Effector memory CD4-positive, alpha-beta T cell (primary cell): Measurements from ENCODE around the gene SFRP5.

Experiments used
- DNase-seq, 3 donors: peaks; one replicate each; pipeline ENCODE4 v3.0.0-alpha.2; 2020
- H3K27ac ChIP-seq: 2 replicates; pipeline ENCODE4 v1.7.0; 2013; ENCODE audit warnings: mild to moderate bottlenecking, low read length, moderate library complexity; ENCODE audit not compliant: insufficient read depth, poor library complexity, severe bottlenecking
- H3K27me3 ChIP-seq: replicated peaks from 2 replicates; pipeline ENCODE4 v1.7.0; 2013; ENCODE audit warnings: mild to moderate bottlenecking, low read length; ENCODE audit not compliant: insufficient read depth, control insufficient read depth, poor library complexity, severe bottlenecking
- H3K36me3 ChIP-seq: 2 replicates; pipeline ENCODE4 v1.7.0; 2013; ENCODE audit warnings: mild to moderate bottlenecking, low read length, moderate library complexity; ENCODE audit not compliant: control insufficient read depth, insufficient read depth
- H3K4me1 ChIP-seq: 2 replicates; pipeline ENCODE4 v1.7.0; 2013; ENCODE audit warnings: low read length, mild to moderate bottlenecking; ENCODE audit not compliant: control insufficient read depth, insufficient read depth, poor library complexity, severe bottlenecking
- H3K4me3 ChIP-seq: 2 replicates; pipeline ENCODE4 v1.7.0; 2013; ENCODE audit warnings: low read length, low read depth, mild to moderate bottlenecking; ENCODE audit not compliant: insufficient read depth, poor library complexity, severe bottlenecking
- H3K9me3 ChIP-seq: 2 replicates; pipeline ENCODE4 v1.7.0; 2013; ENCODE audit warnings: mild to moderate bottlenecking, low read length, moderate library complexity; ENCODE audit not compliant: control insufficient read depth
- total RNA-seq, 3 donors: gene quantifications; one replicate each; lab custom pipeline; 2026; lab: John Stamatoyannopoulos, UW

Gene SFRP5, protein sequence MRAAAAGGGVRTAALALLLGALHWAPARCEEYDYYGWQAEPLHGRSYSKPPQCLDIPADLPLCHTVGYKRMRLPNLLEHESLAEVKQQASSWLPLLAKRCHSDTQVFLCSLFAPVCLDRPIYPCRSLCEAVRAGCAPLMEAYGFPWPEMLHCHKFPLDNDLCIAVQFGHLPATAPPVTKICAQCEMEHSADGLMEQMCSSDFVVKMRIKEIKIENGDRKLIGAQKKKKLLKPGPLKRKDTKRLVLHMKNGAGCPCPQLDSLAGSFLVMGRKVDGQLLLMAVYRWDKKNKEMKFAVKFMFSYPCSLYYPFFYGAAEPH
- total RNA-seq: 0 to 0.19 (median 0) reads per million in 3 donors

DNA sequence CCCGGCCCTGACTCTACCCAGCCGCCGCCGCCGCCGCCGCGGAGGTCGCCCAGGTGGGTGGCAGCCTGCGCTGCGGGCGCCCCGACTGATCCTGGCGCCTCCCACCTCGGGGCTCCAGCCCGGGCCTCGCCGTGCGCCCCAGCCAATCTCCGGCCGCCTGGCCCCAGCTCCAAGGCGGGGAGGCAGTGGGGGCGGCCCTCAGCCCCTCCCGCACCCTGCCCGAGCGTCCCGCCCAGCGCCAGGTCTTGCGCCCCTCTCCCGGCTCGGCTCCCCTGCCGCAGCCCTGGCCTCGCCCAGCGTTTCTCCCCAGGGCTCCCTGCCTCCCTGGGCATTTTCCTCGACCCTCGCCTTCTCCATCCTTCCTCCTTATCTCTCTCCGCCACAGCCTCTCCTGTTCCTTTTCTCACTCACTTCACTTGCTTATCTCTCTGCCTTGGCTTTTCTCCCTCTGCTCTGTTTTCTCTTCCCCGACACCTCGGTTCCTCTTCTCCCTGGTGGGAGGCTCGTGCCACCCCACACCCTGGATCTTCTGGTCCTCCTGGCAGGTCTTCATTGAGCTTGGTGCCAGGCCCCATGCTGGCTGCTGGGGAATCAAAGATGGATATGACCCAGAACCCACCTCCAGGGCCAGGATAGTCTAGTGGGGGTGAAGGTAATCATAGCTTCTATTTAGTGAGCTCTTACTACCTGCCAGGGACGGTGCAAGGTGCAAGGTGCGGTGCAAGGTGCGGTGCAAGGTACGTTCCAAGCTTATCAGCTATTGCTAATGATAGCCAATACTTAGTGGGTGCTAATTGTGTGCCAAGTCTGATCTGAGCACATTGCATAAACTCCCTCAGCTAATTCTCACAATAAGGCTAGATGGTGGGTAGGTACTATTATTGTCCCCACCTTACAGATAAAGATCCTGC, at the start of gene SFRP5:
SFRP5 (minus strand) TSS at position 87 of the 911 bp plus-strand sequence. CDS start 166 bp downstream, outside the sequence.
- Histone ChIP-seq H3K4me1 (peaks cover 9% of the 10 kb centered on the region), H3K4me3 (no peak within 1 kb of the TSS), H3K9me3 (no peaks in the 10 kb centered on the region), H3K36me3 (no peaks in the 10 kb centered on the region), H3K27ac (no peak within 1 kb of the TSS), H3K27me3 (peaks cover 14% of the 10 kb centered on the region)
- no peak for DNase-seq

DNA sequence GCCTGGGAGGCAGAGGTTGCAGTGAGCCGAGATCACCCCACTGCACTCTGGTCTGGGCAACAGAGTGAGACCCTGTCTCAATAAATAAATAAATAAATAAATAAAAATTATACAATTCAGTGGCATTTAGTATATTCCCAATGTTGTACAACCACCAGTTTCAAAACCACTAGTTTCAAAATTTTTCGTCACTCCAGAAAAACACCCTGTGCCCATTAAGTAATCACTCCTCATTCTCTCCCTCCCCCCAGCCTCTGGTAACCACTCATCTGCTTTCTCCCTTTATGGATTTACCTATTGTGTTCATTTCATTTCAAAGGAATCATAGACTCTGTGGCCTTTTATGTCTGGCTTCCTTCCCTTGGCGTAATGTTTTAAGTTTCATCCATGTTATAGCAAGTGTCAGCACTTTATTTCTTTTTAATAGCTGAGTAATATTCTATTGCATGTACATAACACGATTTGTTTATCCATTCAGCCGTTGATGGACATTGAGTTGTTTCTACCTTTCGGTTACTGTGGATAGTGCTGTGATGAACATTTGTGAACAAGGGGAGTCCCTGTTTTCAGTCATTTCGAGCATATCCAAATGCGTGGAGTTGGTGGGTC, 48.4 kb upstream of the SFRP5 start:
- Histone ChIP-seq H3K36me3 (no peaks in the 10 kb centered on the region), H3K9me3 (no peaks in the 10 kb centered on the region), H3K27ac (no peak overlapping the region), H3K4me3 (no peak overlapping the region), H3K27me3 (no peaks in the 10 kb centered on the region), H3K4me1 (no peaks in the 10 kb centered on the region)
- no peak for DNase-seq

DNA sequence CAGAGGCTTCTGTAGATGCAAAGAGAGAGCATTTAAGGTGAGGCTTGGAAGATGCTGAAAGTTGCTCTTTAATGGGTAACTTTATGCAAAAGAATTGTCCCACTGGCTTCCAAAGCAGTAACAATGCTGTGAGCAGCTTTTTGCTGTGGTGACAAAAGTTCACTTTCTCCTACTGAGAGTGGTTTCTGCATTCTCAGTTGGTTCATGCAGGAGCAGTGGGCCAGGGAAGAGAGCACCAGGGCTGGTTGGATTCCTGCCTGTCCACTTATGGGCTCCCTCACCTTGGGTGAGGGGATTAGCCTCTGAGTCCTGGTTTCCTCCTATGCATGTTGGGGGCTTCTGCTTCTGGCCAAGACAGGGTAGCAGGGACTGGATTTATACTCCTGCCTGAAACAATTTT, 46.8 kb upstream of the SFRP5 start:
- Histone ChIP-seq H3K4me3 (no peak overlapping the region), H3K27me3 (no peaks in the 10 kb centered on the region), H3K9me3 (no peaks in the 10 kb centered on the region), H3K36me3 (no peaks in the 10 kb centered on the region), H3K4me1 (no peaks in the 10 kb centered on the region), H3K27ac (no peak overlapping the region)
- DNase-seq: no peak

DNA sequence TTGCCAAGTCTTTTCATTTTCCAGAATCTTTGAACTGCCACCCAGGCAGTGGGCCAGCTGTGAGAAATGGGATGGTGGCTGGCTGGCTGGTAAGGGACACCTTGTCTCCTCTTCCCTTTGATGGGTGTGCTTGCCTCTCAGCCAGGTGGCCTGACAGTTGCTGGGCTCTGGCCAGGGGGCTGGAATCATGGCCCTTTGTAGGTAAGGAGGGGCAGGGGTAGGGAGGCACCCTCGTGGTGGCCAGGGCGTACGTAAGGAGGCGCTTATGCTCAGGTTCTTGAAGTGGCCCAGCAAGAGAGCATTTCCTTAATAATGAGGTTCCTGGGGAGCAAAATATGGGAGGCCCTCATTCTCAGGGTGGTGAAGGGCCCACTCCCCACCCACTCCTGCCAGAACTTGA, 44.8 kb upstream of the SFRP5 start:
- Histone ChIP-seq H3K27ac (no peak overlapping the region), H3K4me1 (no peaks in the 10 kb centered on the region), H3K4me3 (no peak overlapping the region), H3K36me3 (no peaks in the 10 kb centered on the region), H3K9me3 (no peaks in the 10 kb centered on the region), H3K27me3 (no peaks in the 10 kb centered on the region)
- no peak for DNase-seq

DNA sequence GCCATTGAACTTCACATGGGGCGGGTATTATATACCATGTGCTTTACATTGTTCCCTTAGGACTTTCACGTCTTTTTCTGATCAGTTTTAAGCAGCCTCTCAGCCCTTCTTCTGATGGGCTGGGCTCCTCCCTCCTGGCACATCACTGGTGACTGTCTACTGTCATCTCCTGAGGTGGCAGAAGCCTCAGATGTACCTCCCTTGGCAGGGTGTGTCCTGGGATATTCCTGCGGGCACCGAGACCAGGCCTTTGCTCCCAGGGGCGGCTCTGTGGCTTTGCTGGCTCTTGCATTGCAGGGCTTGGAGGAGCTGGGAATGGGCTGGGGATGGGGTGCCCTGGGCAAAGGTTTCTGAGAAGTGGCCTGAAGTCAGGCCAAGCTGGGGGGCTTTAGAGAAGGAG, 43.2 kb upstream of the SFRP5 start:
- no peaks in the 10 kb centered on the region for H3K27me3 ChIP-seq
- H3K9me3 ChIP-seq: no peaks in the 10 kb centered on the region
- H3K4me1 ChIP-seq: no peaks in the 10 kb centered on the region
- DNase-seq: no peak
- no peak overlapping the region for H3K4me3 ChIP-seq
- no peaks in the 10 kb centered on the region for H3K36me3 ChIP-seq
- H3K27ac ChIP-seq: no peak overlapping the region

DNA sequence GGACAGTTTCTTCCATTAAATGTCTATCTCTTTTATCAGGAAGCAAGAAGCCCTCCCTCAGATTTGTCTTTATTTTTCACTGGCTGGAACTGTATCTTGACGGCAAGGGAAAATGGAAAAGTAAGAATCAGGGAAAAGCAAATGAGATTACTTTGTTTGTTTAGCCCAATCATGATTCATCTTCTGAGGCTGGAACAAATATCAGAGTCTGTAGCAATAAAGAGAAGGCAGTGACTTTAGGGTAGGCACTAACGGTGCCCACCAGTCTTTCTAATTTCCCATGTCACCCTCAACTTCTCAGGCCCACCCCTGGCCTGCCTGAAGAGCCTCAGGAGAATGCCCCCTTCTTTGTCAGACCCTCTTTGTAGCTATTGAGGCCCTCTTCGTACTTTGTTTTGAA, 41.5 kb upstream of the SFRP5 start:
- no peaks in the 10 kb centered on the region for H3K9me3 ChIP-seq
- no peaks in the 10 kb centered on the region for H3K36me3 ChIP-seq
- no peaks in the 10 kb centered on the region for H3K4me1 ChIP-seq
- H3K27me3 ChIP-seq: no peaks in the 10 kb centered on the region
- H3K27ac ChIP-seq: no peak overlapping the region
- no peak for DNase-seq
- no peak overlapping the region for H3K4me3 ChIP-seq

DNA sequence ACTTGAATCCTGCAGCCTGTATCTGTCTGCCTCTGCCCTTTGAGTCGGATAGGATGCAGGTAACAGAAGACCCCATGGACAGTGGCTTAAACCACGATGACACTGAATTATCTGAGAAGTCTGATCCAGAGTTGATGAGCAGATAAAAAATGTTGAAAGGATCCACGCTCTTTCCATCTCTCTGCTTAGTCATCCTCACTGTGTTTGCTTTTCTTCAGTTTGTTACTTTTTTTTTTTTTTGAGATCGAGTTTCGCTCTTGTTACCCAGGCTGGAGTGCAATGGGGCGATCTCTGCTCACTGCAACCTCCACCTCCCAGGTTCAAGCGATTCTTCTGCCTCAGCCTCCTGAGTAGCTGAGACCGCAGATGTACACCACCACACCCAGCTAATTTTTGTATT, 40.9 kb upstream of the SFRP5 start:
- Histone ChIP-seq H3K27me3 (no peaks in the 10 kb centered on the region), H3K4me1 (no peaks in the 10 kb centered on the region), H3K4me3 (no peak overlapping the region), H3K9me3 (no peaks in the 10 kb centered on the region), H3K27ac (no peak overlapping the region), H3K36me3 (no peaks in the 10 kb centered on the region)
- DNase-seq: no peak

DNA sequence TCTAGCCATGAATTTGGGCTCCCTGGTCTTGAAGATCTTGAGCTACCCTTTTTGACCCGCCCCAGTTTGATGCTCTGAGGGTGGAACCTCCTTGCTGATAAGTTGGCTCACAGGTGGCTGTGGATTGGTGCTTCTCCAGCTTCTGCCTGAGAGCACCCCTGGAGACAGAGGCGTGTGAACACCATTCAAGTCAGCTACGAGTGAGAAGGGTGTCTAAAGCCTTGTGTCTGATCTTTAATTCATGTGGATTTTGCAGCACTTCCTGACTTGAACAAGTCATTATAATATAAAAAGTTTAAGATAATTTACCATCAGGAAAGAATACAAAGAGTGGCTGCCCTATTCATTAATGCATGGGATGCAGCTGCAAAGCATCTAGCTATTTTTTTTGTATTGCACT, 40.2 kb upstream of the SFRP5 start:
- Histone ChIP-seq H3K36me3 (no peaks in the 10 kb centered on the region), H3K9me3 (no peaks in the 10 kb centered on the region), H3K27me3 (no peaks in the 10 kb centered on the region), H3K27ac (no peak overlapping the region), H3K4me1 (no peaks in the 10 kb centered on the region), H3K4me3 (no peak overlapping the region)
- DNase-seq: no peak

DNA sequence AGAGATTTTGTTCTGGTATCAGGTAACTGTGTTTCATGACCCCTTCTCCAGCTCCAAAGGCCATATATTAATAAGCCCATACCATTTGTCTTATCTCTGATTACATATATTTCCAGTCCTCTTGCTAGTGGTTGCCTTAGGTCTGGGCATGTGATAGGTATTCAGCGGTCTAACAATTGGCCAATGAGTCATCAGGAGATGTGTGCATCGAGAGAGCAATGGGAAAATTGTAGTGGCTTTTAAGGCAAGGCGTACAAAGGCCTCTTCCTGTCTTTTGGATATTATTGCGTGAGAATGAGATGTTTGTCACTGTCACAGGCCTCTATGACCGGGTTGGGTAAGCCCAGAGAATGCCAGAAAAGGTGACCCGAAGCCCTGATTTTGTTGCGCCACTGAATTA, 38.6 kb upstream of the SFRP5 start:
- H3K9me3 ChIP-seq: no peaks in the 10 kb centered on the region
- no peaks in the 10 kb centered on the region for H3K36me3 ChIP-seq
- no peaks in the 10 kb centered on the region for H3K27me3 ChIP-seq
- no peak for DNase-seq
- no peak overlapping the region for H3K27ac ChIP-seq
- H3K4me3 ChIP-seq: no peak overlapping the region
- H3K4me1 ChIP-seq: no peaks in the 10 kb centered on the region

DNA sequence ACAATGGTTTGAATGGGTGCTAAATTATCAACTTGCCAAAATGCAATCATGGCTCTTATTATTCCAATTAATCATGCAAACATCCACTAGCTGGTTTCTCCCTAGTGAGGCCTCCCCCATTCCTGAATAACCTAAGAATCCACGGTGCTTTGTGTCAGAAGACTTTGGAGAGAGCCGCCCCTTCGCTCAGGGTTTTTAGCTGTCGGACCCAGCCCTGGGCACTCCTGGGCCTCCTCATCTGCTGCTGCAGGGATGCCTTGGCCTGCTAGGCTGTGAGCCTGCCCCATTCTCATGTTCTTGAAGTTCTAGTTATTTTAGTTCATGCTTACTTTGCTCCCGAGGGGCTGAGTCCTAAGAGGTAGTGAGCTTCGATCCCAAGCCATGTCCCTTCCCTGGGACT, 34.1 kb upstream of the SFRP5 start:
- H3K27me3 ChIP-seq: no peaks in the 10 kb centered on the region
- no peak overlapping the region for H3K4me3 ChIP-seq
- H3K36me3 ChIP-seq: no peaks in the 10 kb centered on the region
- H3K4me1 ChIP-seq: no peaks in the 10 kb centered on the region
- no peak overlapping the region for H3K27ac ChIP-seq
- H3K9me3 ChIP-seq: no peaks in the 10 kb centered on the region
- DNase-seq: no peak
